ENCODE results near the gene AHSP.

DNA sequence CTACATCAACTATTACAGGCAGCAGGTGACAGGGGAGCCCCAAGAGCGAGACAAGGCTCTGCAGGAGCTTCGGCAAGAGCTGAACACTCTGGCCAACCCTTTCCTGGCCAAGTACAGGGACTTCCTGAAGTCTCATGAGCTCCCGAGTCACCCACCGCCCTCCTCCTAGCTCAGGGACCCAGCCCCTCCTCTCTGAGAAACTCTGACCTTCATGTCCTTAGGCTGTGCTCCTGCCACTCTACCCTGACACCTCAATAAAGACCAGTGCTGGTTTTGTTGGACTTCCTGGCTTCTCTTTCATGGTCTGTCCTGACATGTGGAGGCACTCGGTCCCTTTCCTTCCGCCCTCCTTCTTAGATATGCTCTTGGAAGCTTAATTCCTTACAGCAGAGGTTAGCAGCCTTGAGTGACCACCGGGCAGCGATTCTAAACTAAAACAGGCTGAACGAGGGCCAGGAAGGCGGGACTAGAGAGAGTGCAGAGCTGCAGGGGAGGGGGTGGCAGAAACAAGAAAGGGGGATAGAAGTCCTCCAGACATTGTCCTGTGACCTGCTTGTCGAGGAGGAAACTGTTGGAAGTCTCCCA, 915 bp downstream of the AHSP start:
- TF ChIP-seq YY1 (IDR thresholded peaks at IDR 0.05; ENCODE audit: low read depth, low read length) = no peak
- no peak for TF ChIP-seq POLR2AphosphoS5 (IDR thresholded peaks at IDR 0.05; ENCODE audit: low read length)
- TF ChIP-seq, protein P1, sequence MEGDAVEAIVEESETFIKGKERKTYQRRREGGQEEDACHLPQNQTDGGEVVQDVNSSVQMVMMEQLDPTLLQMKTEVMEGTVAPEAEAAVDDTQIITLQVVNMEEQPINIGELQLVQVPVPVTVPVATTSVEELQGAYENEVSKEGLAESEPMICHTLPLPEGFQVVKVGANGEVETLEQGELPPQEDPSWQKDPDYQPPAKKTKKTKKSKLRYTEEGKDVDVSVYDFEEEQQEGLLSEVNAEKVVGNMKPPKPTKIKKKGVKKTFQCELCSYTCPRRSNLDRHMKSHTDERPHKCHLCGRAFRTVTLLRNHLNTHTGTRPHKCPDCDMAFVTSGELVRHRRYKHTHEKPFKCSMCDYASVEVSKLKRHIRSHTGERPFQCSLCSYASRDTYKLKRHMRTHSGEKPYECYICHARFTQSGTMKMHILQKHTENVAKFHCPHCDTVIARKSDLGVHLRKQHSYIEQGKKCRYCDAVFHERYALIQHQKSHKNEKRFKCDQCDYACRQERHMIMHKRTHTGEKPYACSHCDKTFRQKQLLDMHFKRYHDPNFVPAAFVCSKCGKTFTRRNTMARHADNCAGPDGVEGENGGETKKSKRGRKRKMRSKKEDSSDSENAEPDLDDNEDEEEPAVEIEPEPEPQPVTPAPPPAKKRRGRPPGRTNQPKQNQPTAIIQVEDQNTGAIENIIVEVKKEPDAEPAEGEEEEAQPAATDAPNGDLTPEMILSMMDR (IDR thresholded peaks at IDR 0.05 in 2 of 3, conservative IDR thresholded peaks at IDR 0.05 in 1 of 3; ENCODE audit: control insufficient read depth in 2 of 3, extremely low read depth in 1 of 3, insufficient read depth in 1 of 3, low read depth in 3 of 3, low read length in 3 of 3) = no peak
- TF ChIP-seq CREB1 (IDR thresholded peaks at IDR 0.05; ENCODE audit: low read depth) = no peak
- TF ChIP-seq CREM (IDR thresholded peaks at IDR 0.05; ENCODE audit: low read depth) = no peak

All from GM12878 (cell line).